ENCODE measurements around the gene AZGP1.

- TF ChIP-seq CTCF (IDR thresholded peaks at IDR 0.05; ENCODE audit: low read length) (no peak), EZH2 (optimal IDR thresholded peaks at IDR 0.05; ENCODE audit: low read depth, low read length) (no peak)
Measured at GRCh38 chr7:99975782-99976521, at the start of gene AZGP1.

All from MM.1S (cell line).